Adrenal gland (tissue), 12 donors: ENCODE results near the gene CSNK1A1. TPM values are rescaled to one million over a fixed set of nuclear protein-coding genes. Genes with fewer than 3 reads are reported as not detected.

ENCODE experiments used
- DNase-seq, 7 donors: peaks; one replicate each; pipeline ENCODE4 v3.0.0-alpha.2; 2019 to 2020
- H3K27ac ChIP-seq, 5 donors: fragments of 200-600 bp; sonication (generic) in 4 of 5; 1 replicate in 3 of 5; 2 replicates in 2 of 5; pipeline versions ENCODE4 v1.5.1 to v1.8.0; 2016 to 2020; ENCODE audit warnings: mild to moderate bottlenecking in 1 of 5
- H3K27me3 ChIP-seq: fragments of 200-600 bp; 2 replicates; pipeline ENCODE4 v1.8.0; 2021
- H3K36me3 ChIP-seq, 2 donors: fragments of 200-600 bp; replicated peaks in 1 of 2; 1 replicate in 1 of 2; 2 replicates in 1 of 2; pipeline versions ENCODE4 v1.5.1 to v1.8.0; 2018 to 2022
- H3K4me1 ChIP-seq, 2 donors: fragments of 200-600 bp; replicated peaks in 1 of 2; 1 replicate in 1 of 2; 2 replicates in 1 of 2; pipeline versions ENCODE4 v1.5.1 to v1.8.0; 2018 to 2021
- H3K4me3 ChIP-seq, 4 donors: fragments of 200-600 bp; sonication (generic) in 3 of 4; one replicate each; pipeline ENCODE4 v1.5.1; 2016 to 2018
- H3K9me3 ChIP-seq, 3 donors: fragments of 200-600 bp; sonication (generic) in 1 of 3; replicated peaks in 1 of 3; 1 replicate in 2 of 3; 2 replicates in 1 of 3; pipeline versions ENCODE4 v1.5.1 to v1.8.0; 2016 to 2021
- CTCF ChIP-seq, 6 experiments: fragments of 450-650 bp in 4 of 6; fragments of 200-600 bp in 2 of 6; sonication (generic) in 1 of 6; IDR thresholded peaks; 1 replicate in 5 of 6; 2 replicates in 1 of 6; pipeline versions ENCODE4 v1.5.1 to v1.8.0; 2016 to 2021; ENCODE audit warnings: antibody characterized with exemption in 6 of 6, mild to moderate bottlenecking in 2 of 6, moderate library complexity in 1 of 6
- POLR2A ChIP-seq, 2 donors: fragments of 450-650 bp; IDR thresholded peaks; one replicate each; pipeline ENCODE4 v1.6.1; 2017; ENCODE audit warnings: antibody characterized with exemption in 2 of 2, mild to moderate bottlenecking in 2 of 2, moderate library complexity in 1 of 2
- WGBS, 4 donors: extraction: QIAGEN DNeasy Blood & Tissue Kit in 2 of 4; methylation state at CpG; one replicate each; pipeline versions ENCODE4 v1.1.5 to v1.1.7; 2013 to 2017; 5-methylcytosine and 5-hydroxymethylcytosine counted together
- intact Hi-C, 2 donors: fragments of 100-400 bp; cut with DNase I; formaldehyde crosslinking; loops; one replicate each; pipeline versions ENCODE4 v1.14.1 to v1.15.0; 2022 to 2023
- polyA plus RNA-seq, 3 donors: library from polyadenylated mRNA; stranded (reverse); fragments of 200-250 nt in 2 of 3; fragments of 350-450 nt in 1 of 3; fragmentation: Illumina TruSeq in 1 of 3; extraction: RNeasy Lipid Tissue Mini Kit (QIAGEN cat#74804) in 1 of 3; gene quantifications; one replicate each; pipeline ENCODE4 v1.2.3, GENCODE V29; 2013 to 2014
- total RNA-seq, 9 donors: library from RNA; depleted of rRNA in 4 of 9; stranded (reverse); fragments of >200 nt in 4 of 9; fragments of 120-200 nt in 1 of 9; fragmentation: NEBNext Ultra II Directional in 1 of 9; extraction: Animal tissue kit (Norgen Biotek cat#: 25700) in 1 of 9; gene quantifications; one replicate each; pipeline versions ENCODE4 v1.1.0 to v1.2.4, GENCODE V29; 2013 to 2023
- donor health status: healthy with polysubstance abuse.
- donor health status: Bipolar disorder and iron deficiency.
- donor health status: DM: yes; HTN: yes; CAD: no.
- donor health status: DM: no; HTN: no; CAD: no.
- donor health status: DM: no; HTN: no; CAD: no.
- donor health status: DM: yes; HTN: yes; CAD: no.

Gene CSNK1A1
- total and polyA plus RNA-seq, 12 donors = 51.0 to 301 (median 220) TPM

- 0 to 3% (median 1%) methylated on average over 24 to 56 of the region's 56 CpGs for WGBS, 4 donors
- TF ChIP-seq CTCF (IDR thresholded peaks at IDR 0.05) (peak in 1 of 6 experiments; percentile 21), POLR2A (IDR thresholded peaks at IDR 0.05) (peak; percentile 27 to 35)
- Histone ChIP-seq H3K4me1 (peaks cover 11 to 39% of the 10 kb centered on the region in 2 donors), H3K27ac (peak within 1 kb of the TSS in 4 of 5 donors; percentile 5 to 88 (median 62)), H3K4me3 (peak within 1 kb of the TSS; percentile 41 to 90 (median 56)), H3K27me3 (no peaks in the 10 kb centered on the region), H3K9me3 (no peaks in the 10 kb centered on the region), H3K36me3 (no peaks in the 10 kb centered on the region)
- intact Hi-C loops = no loop called here
- DNase-seq = peak; percentile 80 to 90 (median 83)
Measured at GRCh38 chr5:149581192-149581861, 30.1 kb upstream of the CSNK1A1 start, which contains the start of gene ARHGEF37. Gene ARHGEF37 (plus strand): TSS chr5:149581498. CDS start chr5:149597770, 16,272 bp downstream.

DNA sequence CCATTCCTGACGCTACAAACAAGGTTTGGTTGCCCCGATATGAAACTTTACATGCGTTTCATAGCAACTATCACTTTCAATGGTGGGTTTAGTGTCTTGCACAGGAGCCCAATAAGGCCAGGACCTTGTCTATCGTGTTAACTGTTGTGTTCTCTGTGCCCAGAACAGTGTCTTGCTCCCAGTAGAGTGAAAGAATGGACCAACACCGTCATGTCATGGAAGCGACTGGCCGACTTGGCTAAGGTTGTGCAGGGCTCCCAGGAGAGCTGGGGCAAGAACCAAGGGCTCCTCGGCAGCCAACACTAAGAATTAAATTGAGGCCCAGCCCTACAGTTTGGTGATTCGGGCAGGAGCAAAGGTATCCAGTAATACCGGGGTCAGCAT, 29.6 kb upstream of the CSNK1A1 start:
- Histone ChIP-seq H3K9me3 (no peaks in the 10 kb centered on the region), H3K27me3 (no peaks in the 10 kb centered on the region), H3K4me3 (peak overlapping the region in 3 of 4 donors; percentile 53 to 90 (median 58)), H3K36me3 (no peaks in the 10 kb centered on the region), H3K4me1 (peaks cover 11 to 39% of the 10 kb centered on the region in 2 donors), H3K27ac (peak overlapping the region in 4 of 5 donors; percentile 5 to 88 (median 62))
- 43 to 76% (median 52%) methylated on average over 5 to 10 of the region's 10 CpGs for WGBS, 4 donors
- no peak for TF ChIP-seq CTCF (IDR thresholded peaks at IDR 0.05)
- TF ChIP-seq POLR2A (IDR thresholded peaks at IDR 0.05) = no peak
- intact Hi-C loops = no loop called here
- DNase-seq = no peak

- TF ChIP-seq CTCF (IDR thresholded peaks at IDR 0.05) = no peak
- no peak for TF ChIP-seq POLR2A (IDR thresholded peaks at IDR 0.05)
- 78 to 92% (median 85%) methylated on average over 5 of the region's 5 CpGs for WGBS, 4 donors
- H3K4me1 ChIP-seq = peaks cover 11 to 30% of the 10 kb centered on the region in 2 donors
- H3K27me3 ChIP-seq = no peaks in the 10 kb centered on the region
- no peaks in the 10 kb centered on the region for H3K9me3 ChIP-seq
- H3K36me3 ChIP-seq = no peaks in the 10 kb centered on the region
- no peak overlapping the region for H3K4me3 ChIP-seq
- intact Hi-C loops = no loop called here
- no peak overlapping the region for H3K27ac ChIP-seq
- no peak for DNase-seq
Measured at GRCh38 chr5:149578896-149579295, 27.7 kb upstream of the CSNK1A1 start.

DNA sequence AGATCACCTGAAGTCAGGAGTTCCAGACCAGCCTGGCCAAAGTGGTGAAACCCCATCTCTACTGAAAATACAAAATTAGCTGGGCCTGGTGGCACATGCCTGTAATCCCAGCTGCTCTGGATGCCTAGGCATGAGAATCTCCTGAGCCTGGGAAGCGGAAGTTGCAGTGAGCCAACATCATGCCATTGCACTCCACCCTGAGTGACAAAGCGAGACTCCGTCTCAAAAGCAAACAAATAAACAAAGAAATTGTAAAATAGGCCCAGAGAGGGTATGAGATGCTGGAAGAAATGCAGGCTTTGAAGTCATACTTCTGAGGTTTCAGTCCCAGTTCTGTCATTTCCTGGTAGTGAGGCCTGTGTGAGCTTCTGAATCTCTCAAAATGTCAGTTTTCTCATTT, 24.8 kb upstream of the CSNK1A1 start:
- Histone ChIP-seq H3K4me1 (peaks cover 0 to 6% of the 10 kb centered on the region in 2 donors), H3K36me3 (no peaks in the 10 kb centered on the region), H3K9me3 (no peaks in the 10 kb centered on the region), H3K27me3 (no peaks in the 10 kb centered on the region), H3K27ac (no peak overlapping the region), H3K4me3 (no peak overlapping the region)
- DNase-seq = no peak
- TF ChIP-seq POLR2A (IDR thresholded peaks at IDR 0.05) (no peak), CTCF (IDR thresholded peaks at IDR 0.05) (no peak)
- intact Hi-C loops = no loop called here
- 90 to 97% (median 93%) methylated on average over 3 of the region's 3 CpGs for WGBS, 4 donors
